ENCODE results near the gene SLC4A4.
"Not testable (repeated sequence)": the region's sequence is repeated elsewhere in the genome, so short reads cannot be mapped to it uniquely, and the experiment has no call there.

Gene SLC4A4

GRCh38 chr4:71360844-71361243, 22.0 kb downstream of the SLC4A4 start:
- no peak for DNase-seq

GRCh38 chr4:71361476-71361875, 22.7 kb downstream of the SLC4A4 start:
- no peak for DNase-seq

- no peak for DNase-seq
These were observed 27.9 kb downstream of the SLC4A4 start for GRCh38 chr4:71366766-71367165.

- no peak for DNase-seq
These were observed 28.7 kb downstream of the SLC4A4 start for GRCh38 chr4:71367546-71367945.

GRCh38 chr4:71368906-71369305, 30.1 kb downstream of the SLC4A4 start:
- DNase-seq: no peak

GRCh38 chr4:71369536-71369935, 30.7 kb downstream of the SLC4A4 start:
- no peak for DNase-seq

GRCh38 chr4:71375494-71375893, 36.7 kb downstream of the SLC4A4 start:
- DNase-seq: no peak

GRCh38 chr4:71377561-71377960, 38.7 kb downstream of the SLC4A4 start:
- no peak for DNase-seq

- no peak for DNase-seq
These were observed 40.3 kb downstream of the SLC4A4 start for GRCh38 chr4:71379126-71379525.

- no peak for DNase-seq
These were observed 42.0 kb downstream of the SLC4A4 start for GRCh38 chr4:71380788-71381187.

GRCh38 chr4:71382125-71382899, 43.5 kb downstream of the SLC4A4 start:
- no peak for DNase-seq

GRCh38 chr4:71382900-71383560, 44.2 kb downstream of the SLC4A4 start:
- no peak for DNase-seq

- DNase-seq: no peak
These were observed 45.2 kb downstream of the SLC4A4 start for GRCh38 chr4:71383984-71384383.

- DNase-seq: no peak
These were observed 50.5 kb downstream of the SLC4A4 start for GRCh38 chr4:71389149-71389827.

GRCh38 chr4:71392109-71392508, 53.3 kb downstream of the SLC4A4 start:
- no peak for DNase-seq

- DNase-seq: no peak
These were observed 57.6 kb downstream of the SLC4A4 start for GRCh38 chr4:71396382-71396781.

- DNase-seq: no peak
These were observed 62.0 kb downstream of the SLC4A4 start for GRCh38 chr4:71400810-71401209.

GRCh38 chr4:71402616-71403015, 63.8 kb downstream of the SLC4A4 start:
- DNase-seq: no peak

GRCh38 chr4:71404049-71404448, 65.2 kb downstream of the SLC4A4 start:
- DNase-seq: no peak

GRCh38 chr4:71405791-71406190, 67.0 kb downstream of the SLC4A4 start:
- DNase-seq: no peak

GRCh38 chr4:71406459-71406963, 67.7 kb downstream of the SLC4A4 start:
- no peak for DNase-seq

GRCh38 chr4:71408961-71409360, 70.1 kb downstream of the SLC4A4 start:
- DNase-seq: not testable (repeated sequence)

GRCh38 chr4:71411981-71412380, 73.2 kb downstream of the SLC4A4 start:
- no peak for DNase-seq

GRCh38 chr4:71415491-71415890, 76.7 kb downstream of the SLC4A4 start:
- no peak for DNase-seq
